HUES6 (cell line): ENCODE results near the gene ARHGEF1.

ENCODE experiments used
- H3K27ac ChIP-seq: 2 replicates; pipeline ENCODE4 v1.7.0; 2013; ENCODE audit warnings: low read depth, mild to moderate bottlenecking, low read length, inconsistent platforms
- H3K27me3 ChIP-seq: 2 replicates; pipeline ENCODE4 v1.6.1; 2013; ENCODE audit warnings: low read length; ENCODE audit not compliant: control insufficient read depth, insufficient read depth
- H3K36me3 ChIP-seq: 2 replicates; pipeline ENCODE4 v1.6.1; 2013; ENCODE audit warnings: low read length; ENCODE audit not compliant: control insufficient read depth, insufficient read depth
- H3K4me1 ChIP-seq: 2 replicates; pipeline ENCODE4 v1.6.1; 2013; ENCODE audit warnings: low read length; ENCODE audit not compliant: control insufficient read depth, insufficient read depth
- H3K4me3 ChIP-seq: 2 replicates; pipeline ENCODE4 v1.5.1; 2013; ENCODE audit warnings: low read depth, low read length
- H3K9ac ChIP-seq: one replicate; pipeline ENCODE4 v1.6.1; 2013; ENCODE audit warnings: mild to moderate bottlenecking, low read length
- H3K9me3 ChIP-seq: 2 replicates; pipeline ENCODE4 v1.6.1; 2013; ENCODE audit warnings: low read depth, low read length; ENCODE audit not compliant: control insufficient read depth, insufficient read depth

The ARHGEF1 gene

DNA sequence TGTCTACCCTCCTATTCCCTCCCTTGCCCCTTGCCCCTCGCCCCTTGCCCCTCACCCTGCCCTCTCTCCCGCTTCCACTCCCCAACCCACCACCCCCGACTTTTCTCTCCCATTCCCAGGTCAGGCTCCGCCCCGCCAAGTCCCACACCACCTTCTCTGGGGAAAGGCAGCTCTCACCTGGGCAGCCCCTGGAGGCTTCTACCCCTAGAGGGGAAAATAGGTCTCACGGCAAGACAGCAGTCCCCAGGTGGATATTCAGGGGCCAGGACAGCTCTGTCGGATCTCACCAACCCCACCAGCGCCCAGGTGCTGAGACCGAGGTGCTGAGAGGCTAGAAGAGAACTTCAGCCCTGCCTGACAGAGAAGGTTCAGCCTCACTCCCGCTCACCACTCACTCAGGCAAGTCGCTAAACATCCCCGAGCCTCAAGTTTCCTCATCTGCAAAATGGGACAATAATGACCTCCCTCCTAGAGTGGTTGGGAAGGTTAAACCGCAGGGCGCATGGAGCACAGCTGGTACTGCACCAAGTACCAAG lies 46.6 kb downstream of the ARHGEF1 start:
- no peak overlapping the region for H3K27ac ChIP-seq
- no peaks in the 10 kb centered on the region for H3K36me3 ChIP-seq
- no peak overlapping the region for H3K9ac ChIP-seq
- H3K9me3 ChIP-seq = no peaks in the 10 kb centered on the region
- peaks cover 98% of the 10 kb centered on the region for H3K27me3 ChIP-seq
- H3K4me3 ChIP-seq = no peak overlapping the region
- peaks cover 26% of the 10 kb centered on the region for H3K4me1 ChIP-seq

DNA sequence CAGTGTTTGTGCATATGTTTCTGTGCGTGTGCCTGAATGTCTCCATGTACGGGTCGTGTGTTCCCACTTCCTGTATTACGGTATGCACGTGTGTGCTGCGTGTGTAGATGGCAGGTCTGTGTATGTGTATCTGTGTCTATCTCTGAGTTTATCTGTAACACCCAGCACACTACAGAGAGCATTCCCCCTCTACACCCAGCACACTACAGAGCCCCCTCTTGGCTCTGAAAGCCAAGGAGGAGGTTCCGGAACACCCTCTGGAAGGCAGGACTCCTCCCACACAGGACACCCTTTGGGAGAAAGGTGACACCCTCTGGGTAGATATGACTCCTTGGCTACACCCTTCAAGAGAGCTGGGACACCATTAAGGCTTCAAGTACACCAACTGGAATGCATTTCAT lies 47.3 kb downstream of the ARHGEF1 start:
- Histone ChIP-seq H3K9me3 (no peaks in the 10 kb centered on the region), H3K27ac (no peak overlapping the region), H3K4me3 (no peak overlapping the region), H3K27me3 (peaks cover 98% of the 10 kb centered on the region), H3K4me1 (peaks cover 26% of the 10 kb centered on the region), H3K9ac (no peak overlapping the region), H3K36me3 (no peaks in the 10 kb centered on the region)

GRCh38 chr19:41930926-41931592 lies 48.1 kb downstream of the ARHGEF1 start:
- peaks cover 26% of the 10 kb centered on the region for H3K4me1 ChIP-seq
- no peak overlapping the region for H3K27ac ChIP-seq
- H3K36me3 ChIP-seq = no peaks in the 10 kb centered on the region

DNA sequence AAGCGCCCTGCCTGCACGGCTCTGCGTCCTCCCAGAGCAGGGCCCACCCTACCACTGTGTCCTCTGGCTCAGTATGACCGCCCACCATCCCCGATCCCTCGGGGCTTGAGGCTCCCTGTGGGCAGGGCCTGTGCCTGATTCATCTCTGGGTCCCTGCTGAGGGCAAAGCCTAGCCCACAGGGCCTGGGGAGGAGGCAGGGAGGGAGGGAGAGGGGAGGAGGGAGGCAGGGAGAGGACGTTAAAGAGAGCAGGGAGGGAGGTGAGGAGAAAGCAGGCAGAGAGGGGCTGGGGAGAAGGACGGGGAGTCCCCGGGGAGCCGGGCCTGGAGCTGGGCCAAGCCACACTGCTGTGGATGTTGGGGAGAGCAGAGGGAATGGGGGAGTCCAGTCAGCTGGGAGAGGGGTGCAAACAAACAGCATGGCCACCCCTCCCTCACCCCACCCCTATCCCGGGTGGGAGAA lies 49.3 kb downstream of the ARHGEF1 start:
- Histone ChIP-seq H3K9me3 (no peaks in the 10 kb centered on the region), H3K27ac (no peak overlapping the region), H3K36me3 (no peaks in the 10 kb centered on the region), H3K9ac (no peak overlapping the region), H3K27me3 (peaks cover 98% of the 10 kb centered on the region), H3K4me3 (0 out of 2 replicates have a peak overlapping the region, but pooled peaks have one; percentile 2), H3K4me1 (peaks cover 26% of the 10 kb centered on the region)

More at GRCh38 chr19:41930926-41931592, 48.1 kb downstream of the ARHGEF1 start:
- no peak overlapping the region for H3K4me3 ChIP-seq
- peaks cover 98% of the 10 kb centered on the region for H3K27me3 ChIP-seq
- H3K9ac ChIP-seq = no peak overlapping the region
- H3K9me3 ChIP-seq = no peaks in the 10 kb centered on the region

- no peaks in the 10 kb centered on the region for H3K9me3 ChIP-seq
- H3K36me3 ChIP-seq = no peaks in the 10 kb centered on the region
- peaks cover 26% of the 10 kb centered on the region for H3K4me1 ChIP-seq
- H3K9ac ChIP-seq = no peak overlapping the region
- no peak overlapping the region for H3K4me3 ChIP-seq
- no peak overlapping the region for H3K27ac ChIP-seq
- peaks cover 99% of the 10 kb centered on the region for H3K27me3 ChIP-seq
These were observed 49.8 kb downstream of the ARHGEF1 start for GRCh38 chr19:41932720-41933332.

- H3K27ac ChIP-seq = no peak overlapping the region
- peaks cover 24% of the 10 kb centered on the region for H3K4me1 ChIP-seq
- H3K9ac ChIP-seq = no peak overlapping the region
- no peak overlapping the region for H3K4me3 ChIP-seq
- no peaks in the 10 kb centered on the region for H3K9me3 ChIP-seq
- H3K36me3 ChIP-seq = no peaks in the 10 kb centered on the region
- H3K27me3 ChIP-seq = peaks cover 94% of the 10 kb centered on the region
These were observed 50.9 kb downstream of the ARHGEF1 start for GRCh38 chr19:41933693-41934426.

DNA sequence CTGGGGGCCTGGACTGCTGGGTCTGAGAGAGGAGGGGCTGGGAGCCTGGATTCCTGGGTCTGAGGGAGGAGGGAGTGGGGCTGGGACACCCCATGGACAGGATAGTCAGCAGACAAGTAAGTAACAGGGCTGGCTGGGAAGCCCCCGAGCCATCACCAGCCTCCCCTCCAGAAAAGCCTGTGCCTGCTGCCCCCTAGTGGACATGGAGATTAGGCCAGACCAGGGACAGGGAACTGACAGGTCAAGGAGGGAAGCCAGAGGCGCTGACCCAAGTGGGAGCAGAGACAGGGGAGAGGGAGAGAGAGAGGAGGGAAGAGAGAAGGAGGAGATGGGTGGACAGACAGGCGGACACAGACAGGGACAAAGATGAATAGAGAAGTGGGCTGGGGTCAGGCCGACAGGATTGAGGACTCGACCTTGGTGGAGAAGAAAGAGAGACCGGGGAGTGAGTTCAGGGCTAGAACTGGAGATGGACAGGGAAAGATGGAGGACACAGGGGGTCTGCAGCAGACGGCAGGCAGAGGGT lies 51.9 kb downstream of the ARHGEF1 start:
- H3K36me3 ChIP-seq = no peaks in the 10 kb centered on the region
- peaks cover 20% of the 10 kb centered on the region for H3K4me1 ChIP-seq
- no peak overlapping the region for H3K9ac ChIP-seq
- H3K9me3 ChIP-seq = no peaks in the 10 kb centered on the region
- H3K4me3 ChIP-seq = no peak overlapping the region
- H3K27me3 ChIP-seq = peaks cover 88% of the 10 kb centered on the region
- H3K27ac ChIP-seq = no peak overlapping the region

GRCh38 chr19:41935760-41936415 lies 52.9 kb downstream of the ARHGEF1 start:
- Histone ChIP-seq H3K4me1 (peaks cover 16% of the 10 kb centered on the region), H3K4me3 (no peak overlapping the region), H3K27ac (no peak overlapping the region), H3K9ac (no peak overlapping the region), H3K9me3 (no peaks in the 10 kb centered on the region), H3K36me3 (no peaks in the 10 kb centered on the region), H3K27me3 (peaks cover 86% of the 10 kb centered on the region)

DNA sequence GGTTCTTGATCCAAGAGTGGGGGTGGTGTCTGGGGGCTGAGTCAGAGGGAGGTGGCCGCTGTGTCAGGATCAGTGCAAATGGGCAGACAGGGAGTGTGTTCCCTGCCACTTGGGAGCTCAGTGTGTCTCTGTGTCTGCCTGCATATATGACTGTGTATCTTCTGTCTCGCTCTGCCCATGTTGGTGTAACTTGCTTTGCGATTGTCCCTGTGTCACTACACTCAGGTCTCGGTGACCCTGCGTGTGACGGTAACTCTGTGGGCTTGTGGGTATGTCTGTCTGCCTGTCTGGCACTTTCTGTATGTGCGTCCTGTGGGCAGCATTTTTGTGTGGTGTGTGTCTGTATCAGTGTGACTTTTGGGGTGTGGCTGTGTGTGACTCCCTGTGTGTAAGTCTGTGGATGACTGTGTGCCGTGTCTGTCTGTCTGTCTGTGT lies 53.4 kb downstream of the ARHGEF1 start:
- peaks cover 15% of the 10 kb centered on the region for H3K4me1 ChIP-seq
- H3K4me3 ChIP-seq = no peak overlapping the region
- H3K27me3 ChIP-seq = peaks cover 86% of the 10 kb centered on the region
- no peak overlapping the region for H3K27ac ChIP-seq
- no peaks in the 10 kb centered on the region for H3K9me3 ChIP-seq
- no peak overlapping the region for H3K9ac ChIP-seq
- H3K36me3 ChIP-seq = no peaks in the 10 kb centered on the region

DNA sequence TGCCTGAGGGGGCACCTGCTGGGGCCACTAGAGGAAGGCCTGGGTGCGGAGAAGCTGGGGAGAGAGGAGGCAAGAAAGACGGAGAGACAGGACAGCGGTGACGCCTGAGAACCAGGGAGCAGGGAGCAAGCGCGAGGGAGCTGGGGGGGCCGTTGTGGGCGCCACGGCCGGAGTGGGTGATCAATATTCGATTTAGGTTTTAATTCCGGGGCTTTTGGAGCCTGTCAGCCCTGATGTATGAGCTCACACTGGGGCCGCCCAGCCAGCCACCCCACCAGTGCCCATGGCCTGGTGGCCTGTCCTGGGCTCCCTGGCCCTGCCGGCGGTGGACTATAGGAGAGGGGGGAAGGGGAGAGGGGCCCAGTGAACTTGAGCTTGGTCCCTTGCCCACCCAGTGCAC lies 54.0 kb downstream of the ARHGEF1 start:
- Histone ChIP-seq H3K36me3 (no peaks in the 10 kb centered on the region), H3K9ac (no peak overlapping the region), H3K27me3 (peaks cover 86% of the 10 kb centered on the region), H3K9me3 (no peaks in the 10 kb centered on the region), H3K4me1 (peaks cover 10% of the 10 kb centered on the region), H3K4me3 (no peak overlapping the region), H3K27ac (no peak overlapping the region)
